ENCODE measurements around the gene RBP2. TPM values are rescaled to one million over a fixed set of nuclear protein-coding genes. Genes with fewer than 3 reads are reported as not detected.

Gene RBP2
- total and polyA plus RNA-seq, 7 experiments from 2014 or later, result not detected

- Mint-ChIP-seq H3K4me1 (no peaks in the 10 kb centered on the region), H3K4me3 (no peak overlapping the region), H3K27ac (no peak overlapping the region), H3K36me3 (no peaks in the 10 kb centered on the region), H3K9me3 (peaks cover 0 to 3% (median 0%) of the 10 kb centered on the region in 11 donors), H3K27me3 (no peaks in the 10 kb centered on the region)
- Histone ChIP-seq H3K4me3 (ENCODE audit: low read length) (no peak overlapping the region), H3K27me3 (ENCODE audit: control insufficient read depth in 2 of 2, insufficient read depth in 2 of 2, low read length in 2 of 2) (no peaks in the 10 kb centered on the region), H3K36me3 (ENCODE audit: control insufficient read depth in 2 of 3, insufficient read depth in 3 of 3, low read length in 3 of 3) (no peaks in the 10 kb centered on the region), H3K27ac (ENCODE audit: low read depth, low read length) (no peak overlapping the region), H3K9me3 (ENCODE audit: control insufficient read depth in 2 of 3, low read length in 3 of 3) (no peaks in the 10 kb centered on the region), H3K4me1 (ENCODE audit: control insufficient read depth in 2 of 2, insufficient read depth in 2 of 2, low read length in 2 of 2) (no peaks in the 10 kb centered on the region)
- intact Hi-C loops (cut with micrococcal nuclease), result no loop called here
- DNase-seq (no peak), ATAC-seq (no peak)
- ChIA-PET POLR2A (no interaction called here), CTCF (no interaction called here)
Measured at GRCh38 chr3:139482206-139482605, 5.9 kb upstream of the RBP2 start.

DNA sequence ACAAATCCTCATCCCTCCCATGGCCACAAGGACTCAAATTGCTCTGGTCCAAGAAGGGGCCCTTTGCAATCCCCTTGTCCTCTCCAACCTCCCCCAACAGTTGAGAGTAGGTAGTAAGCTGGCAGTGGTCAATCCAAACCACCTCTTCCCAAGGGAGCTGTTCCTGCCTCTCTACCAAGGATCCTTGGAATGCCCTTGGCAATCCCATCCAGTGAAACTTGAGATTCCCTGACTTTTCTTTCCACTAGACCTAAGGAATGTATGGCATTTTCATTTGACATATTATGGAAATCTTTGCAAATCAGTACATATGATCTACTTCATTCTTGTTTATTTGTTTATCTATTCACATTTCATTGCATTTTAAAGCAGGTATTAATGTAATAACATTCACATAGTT is 4.8 kb upstream of the RBP2 start:
- Mint-ChIP-seq H3K27ac (no peak overlapping the region), H3K27me3 (no peaks in the 10 kb centered on the region), H3K4me3 (no peak overlapping the region), H3K9me3 (peaks cover 0 to 3% (median 0%) of the 10 kb centered on the region in 11 donors), H3K36me3 (no peaks in the 10 kb centered on the region), H3K4me1 (no peaks in the 10 kb centered on the region)
- no peaks in the 10 kb centered on the region for H3K36me3 ChIP-seq (ENCODE audit: control insufficient read depth in 2 of 3, insufficient read depth in 3 of 3, low read length in 3 of 3)
- H3K27me3 ChIP-seq (ENCODE audit: control insufficient read depth in 2 of 2, insufficient read depth in 2 of 2, low read length in 2 of 2), result no peaks in the 10 kb centered on the region
- no peak overlapping the region for H3K4me3 ChIP-seq (ENCODE audit: low read length)
- POLR2A ChIA-PET, result no interaction called here
- no peak for DNase-seq
- no peaks in the 10 kb centered on the region for H3K4me1 ChIP-seq (ENCODE audit: control insufficient read depth in 2 of 2, insufficient read depth in 2 of 2, low read length in 2 of 2)
- CTCF ChIA-PET, result no interaction called here
- no peak for ATAC-seq
- intact Hi-C loops (cut with micrococcal nuclease), result no loop called here
- no peak overlapping the region for H3K27ac ChIP-seq (ENCODE audit: low read depth, low read length)
- no peaks in the 10 kb centered on the region for H3K9me3 ChIP-seq (ENCODE audit: control insufficient read depth in 2 of 3, low read length in 3 of 3)

- Histone ChIP-seq H3K36me3 (ENCODE audit: control insufficient read depth in 2 of 3, insufficient read depth in 3 of 3, low read length in 3 of 3) (no peaks in the 10 kb centered on the region), H3K27me3 (ENCODE audit: control insufficient read depth in 2 of 2, insufficient read depth in 2 of 2, low read length in 2 of 2) (no peaks in the 10 kb centered on the region), H3K27ac (ENCODE audit: low read depth, low read length) (no peak overlapping the region), H3K9me3 (ENCODE audit: control insufficient read depth in 2 of 3, low read length in 3 of 3) (no peaks in the 10 kb centered on the region), H3K4me3 (ENCODE audit: low read length) (no peak overlapping the region), H3K4me1 (ENCODE audit: control insufficient read depth in 2 of 2, insufficient read depth in 2 of 2, low read length in 2 of 2) (no peaks in the 10 kb centered on the region)
- no peaks in the 10 kb centered on the region for H3K4me1 Mint-ChIP-seq
- H3K4me3 Mint-ChIP-seq, result no peak overlapping the region
- ATAC-seq (no peak), DNase-seq (no peak)
- ChIA-PET POLR2A (no interaction called here), CTCF (no interaction called here)
- no peak overlapping the region for H3K27ac Mint-ChIP-seq
- intact Hi-C loops (cut with micrococcal nuclease), result no loop called here
- no peaks in the 10 kb centered on the region for H3K36me3 Mint-ChIP-seq
- H3K9me3 Mint-ChIP-seq, result peaks cover 0 to 3% (median 0%) of the 10 kb centered on the region in 11 donors
- H3K27me3 Mint-ChIP-seq, result no peaks in the 10 kb centered on the region
Measured at GRCh38 chr3:139480585-139480984, 4.3 kb upstream of the RBP2 start.

GRCh38 chr3:139477710-139478640 is 1.7 kb upstream of the RBP2 start:
- Mint-ChIP-seq H3K27ac (no peak overlapping the region), H3K4me3 (no peak overlapping the region), H3K36me3 (no peaks in the 10 kb centered on the region), H3K4me1 (no peaks in the 10 kb centered on the region), H3K27me3 (no peaks in the 10 kb centered on the region), H3K9me3 (peaks cover 0 to 3% (median 0%) of the 10 kb centered on the region in 11 donors)
- ChIA-PET CTCF (no interaction called here), POLR2A (no interaction called here)
- intact Hi-C loops (cut with micrococcal nuclease), result no loop called here
- Histone ChIP-seq H3K27me3 (ENCODE audit: control insufficient read depth in 2 of 2, insufficient read depth in 2 of 2, low read length in 2 of 2) (no peaks in the 10 kb centered on the region), H3K27ac (ENCODE audit: low read depth, low read length) (no peak overlapping the region), H3K4me3 (ENCODE audit: low read length) (no peak overlapping the region), H3K36me3 (ENCODE audit: control insufficient read depth in 2 of 3, insufficient read depth in 3 of 3, low read length in 3 of 3) (no peaks in the 10 kb centered on the region), H3K4me1 (ENCODE audit: control insufficient read depth in 2 of 2, insufficient read depth in 2 of 2, low read length in 2 of 2) (no peaks in the 10 kb centered on the region), H3K9me3 (ENCODE audit: control insufficient read depth in 2 of 3, low read length in 3 of 3) (no peaks in the 10 kb centered on the region)
- ATAC-seq, result no peak
- DNase-seq, result no peak

GRCh38 chr3:139473155-139473771 is 3.1 kb downstream of the RBP2 start:
- DNase-seq (no peak), ATAC-seq (no peak)
- H3K9me3 Mint-ChIP-seq, result no peaks in the 10 kb centered on the region
- H3K9me3 ChIP-seq (ENCODE audit: control insufficient read depth in 2 of 3, low read length in 3 of 3), result no peaks in the 10 kb centered on the region
- no peak overlapping the region for H3K27ac ChIP-seq (ENCODE audit: low read depth, low read length)
- H3K4me1 Mint-ChIP-seq, result no peaks in the 10 kb centered on the region
- intact Hi-C loops (cut with micrococcal nuclease), result no loop called here
- no peaks in the 10 kb centered on the region for H3K36me3 ChIP-seq (ENCODE audit: control insufficient read depth in 2 of 3, insufficient read depth in 3 of 3, low read length in 3 of 3)
- H3K4me3 ChIP-seq (ENCODE audit: low read length), result no peak overlapping the region
- H3K27me3 Mint-ChIP-seq, result no peaks in the 10 kb centered on the region
- CTCF ChIA-PET, result no interaction called here
- no peaks in the 10 kb centered on the region for H3K27me3 ChIP-seq (ENCODE audit: control insufficient read depth in 2 of 2, insufficient read depth in 2 of 2, low read length in 2 of 2)
- no peaks in the 10 kb centered on the region for H3K4me1 ChIP-seq (ENCODE audit: control insufficient read depth in 2 of 2, insufficient read depth in 2 of 2, low read length in 2 of 2)
- POLR2A ChIA-PET, result no interaction called here
- H3K36me3 Mint-ChIP-seq, result no peaks in the 10 kb centered on the region
- no peak overlapping the region for H3K27ac Mint-ChIP-seq
- H3K4me3 Mint-ChIP-seq, result no peak overlapping the region

DNA sequence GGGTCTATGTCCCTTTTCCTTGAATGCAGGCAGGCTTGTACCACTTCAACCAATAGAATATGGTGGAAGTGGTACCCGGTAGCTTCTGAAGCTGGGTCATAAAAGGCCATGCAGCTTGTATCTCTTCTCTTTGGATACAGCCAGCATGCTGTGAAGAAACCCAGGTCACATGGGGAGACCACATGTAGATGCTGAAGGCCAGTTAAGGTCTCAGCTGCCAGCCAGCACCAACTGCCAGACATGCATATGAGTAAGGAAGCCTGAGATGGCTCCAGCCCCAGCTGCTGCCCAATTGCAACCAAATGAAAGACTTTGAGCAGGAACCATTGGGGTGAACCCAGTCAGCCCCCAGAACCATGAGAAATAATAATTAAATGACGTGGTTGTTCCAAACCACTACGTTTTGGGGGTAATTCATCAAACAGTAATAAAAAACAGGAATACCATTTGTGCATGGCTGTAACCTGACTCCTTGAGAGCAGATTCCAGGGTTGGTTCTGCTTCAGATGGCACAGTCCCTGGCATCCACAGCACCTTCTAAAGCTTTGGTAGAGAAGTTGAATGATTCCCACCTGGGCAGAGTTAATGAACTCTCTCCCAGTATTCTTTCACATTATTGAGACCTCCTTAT is 3.8 kb downstream of the RBP2 start:
- no peaks in the 10 kb centered on the region for H3K4me1 Mint-ChIP-seq
- no peaks in the 10 kb centered on the region for H3K9me3 Mint-ChIP-seq

More for the DNA sequence above, 3.8 kb downstream of the RBP2 start:
- ChIA-PET CTCF (no interaction called here), POLR2A (no interaction called here)
- Histone ChIP-seq H3K4me3 (ENCODE audit: low read length) (no peak overlapping the region), H3K9me3 (ENCODE audit: control insufficient read depth in 2 of 3, low read length in 3 of 3) (no peaks in the 10 kb centered on the region), H3K36me3 (ENCODE audit: control insufficient read depth in 2 of 3, insufficient read depth in 3 of 3, low read length in 3 of 3) (no peaks in the 10 kb centered on the region), H3K27ac (ENCODE audit: low read depth, low read length) (no peak overlapping the region), H3K27me3 (ENCODE audit: control insufficient read depth in 2 of 2, insufficient read depth in 2 of 2, low read length in 2 of 2) (no peaks in the 10 kb centered on the region), H3K4me1 (ENCODE audit: control insufficient read depth in 2 of 2, insufficient read depth in 2 of 2, low read length in 2 of 2) (no peaks in the 10 kb centered on the region)
- Mint-ChIP-seq H3K4me3 (no peak overlapping the region), H3K27ac (no peak overlapping the region), H3K27me3 (no peaks in the 10 kb centered on the region), H3K36me3 (no peaks in the 10 kb centered on the region)
- ATAC-seq (no peak), DNase-seq (no peak)
- intact Hi-C loops (cut with micrococcal nuclease), result no loop called here
